ENCODE results near the gene POU4F1.

Gene POU4F1

GRCh38 chr13:78593652-78594455 is 9.5 kb downstream of the POU4F1 start:
- no peak for DNase-seq (ENCODE audit: low read depth in 2 of 2)

GRCh38 chr13:78593129-78593528 is 10.2 kb downstream of the POU4F1 start:
- DNase-seq (ENCODE audit: low read depth in 2 of 2) = no peak

- DNase-seq (ENCODE audit: low read depth in 2 of 2) = no peak
These were observed 10.8 kb downstream of the POU4F1 start for GRCh38 chr13:78592584-78592983.

GRCh38 chr13:78589206-78589605 is 14.1 kb downstream of the POU4F1 start:
- DNase-seq (ENCODE audit: low read depth in 2 of 2) = no peak

- no peak for DNase-seq (ENCODE audit: low read depth in 2 of 2)
These were observed 16.0 kb downstream of the POU4F1 start for GRCh38 chr13:78587395-78587794.

- no peak for DNase-seq (ENCODE audit: low read depth in 2 of 2)
These were observed 16.6 kb downstream of the POU4F1 start for GRCh38 chr13:78586706-78587105.

- no peak for DNase-seq (ENCODE audit: low read depth in 2 of 2)
These were observed 27.1 kb downstream of the POU4F1 start for GRCh38 chr13:78576261-78576660.

- no peak for DNase-seq (ENCODE audit: low read depth in 2 of 2)
These were observed 30.9 kb downstream of the POU4F1 start for GRCh38 chr13:78572459-78572858.

GRCh38 chr13:78569029-78569428 is 34.3 kb downstream of the POU4F1 start:
- DNase-seq (ENCODE audit: low read depth in 2 of 2) = no peak

GRCh38 chr13:78566631-78567030 is 36.7 kb downstream of the POU4F1 start:
- DNase-seq (ENCODE audit: low read depth in 2 of 2) = no peak

GRCh38 chr13:78562237-78562889 is 41.0 kb downstream of the POU4F1 start:
- no peak for DNase-seq (ENCODE audit: low read depth in 2 of 2)

All from fibroblast of skin of left biceps (primary cell).